Left ventricle myocardium inferior (tissue), 1 donor: ENCODE measurements around the gene ASXL2. TPM values are rescaled to one million over a fixed set of nuclear protein-coding genes. Genes with fewer than 3 reads are reported as not detected.

ENCODE experiments used
- DNase-seq: peaks from one replicate; pipeline ENCODE4 v3.0.0-alpha.2; 2020
- H3K27ac ChIP-seq: fragments of 200-600 bp; replicated peaks from 2 replicates; pipeline ENCODE4 v1.8.0; 2021
- H3K27me3 ChIP-seq: fragments of 200-600 bp; 2 replicates; pipeline ENCODE4 v1.8.0; 2021; ENCODE audit warnings: low read depth
- H3K36me3 ChIP-seq: fragments of 200-600 bp; 2 replicates; pipeline ENCODE4 v1.8.0; 2021
- H3K4me1 ChIP-seq: fragments of 200-600 bp; 2 replicates; pipeline ENCODE4 v1.8.0; 2021
- H3K4me3 ChIP-seq: fragments of 200-600 bp; 2 replicates; pipeline ENCODE4 v1.8.0; 2021; ENCODE audit warnings: mild to moderate bottlenecking, moderate library complexity
- H3K9me3 ChIP-seq: fragments of 200-600 bp; replicated peaks from 2 replicates; pipeline ENCODE4 v1.8.0; 2021
- CTCF ChIP-seq: fragments of 200-600 bp; IDR thresholded peaks from 2 replicates; pipeline ENCODE4 v1.8.0; 2021; ENCODE audit warnings: antibody characterized with exemption, mild to moderate bottlenecking, borderline replicate concordance
- intact Hi-C: fragments of 100-400 bp; cut with micrococcal nuclease; formaldehyde crosslinking; loops from one replicate; pipeline ENCODE4 v1.11.0; 2022
- total RNA-seq: library from RNA; stranded (reverse); fragmentation: NEBNext Ultra II Directional; extraction: Animal tissue kit (Norgen Biotek cat#: 25700); gene quantifications from one replicate; pipeline ENCODE4 v1.2.1, GENCODE V29; 2021
- donor health status: DM: no; HTN: yes; CAD: no; lungs with severe emphysema.

Gene ASXL2
- total RNA-seq, 1 donor from 2014 or later: 19.1 TPM

- intact Hi-C loops: no loop called here
- Histone ChIP-seq H3K27me3 (no peaks in the 10 kb centered on the region), H3K27ac (no peak overlapping the region), H3K4me3 (no peak overlapping the region), H3K9me3 (no peaks in the 10 kb centered on the region), H3K4me1 (no peaks in the 10 kb centered on the region), H3K36me3 (no peaks in the 10 kb centered on the region)
- no peak for DNase-seq
- no peak for TF ChIP-seq CTCF
These were observed 192.5 kb downstream of the ASXL2 start for GRCh38 chr2:25685741-25686140.

GRCh38 chr2:25684577-25685473, 193.5 kb downstream of the ASXL2 start:
- H3K4me1 ChIP-seq: no peaks in the 10 kb centered on the region
- H3K27ac ChIP-seq: no peak overlapping the region
- no peak for DNase-seq
- H3K9me3 ChIP-seq: no peaks in the 10 kb centered on the region
- no peaks in the 10 kb centered on the region for H3K36me3 ChIP-seq
- TF ChIP-seq CTCF: no peak
- intact Hi-C loops: no loop called here
- H3K4me3 ChIP-seq: no peak overlapping the region
- H3K27me3 ChIP-seq: no peaks in the 10 kb centered on the region

Other genes starting within 250 kb of the ASXL2 start
- 4.5 TPM for gene DTNB, start 204.9 kb downstream of the ASXL2 start, total RNA-seq
- gene KIF3C, start 104.0 kb upstream of the ASXL2 start, total RNA-seq: 2.0 TPM
- gene RAB10, start 155.6 kb upstream of the ASXL2 start, total RNA-seq: 86.1 TPM